HG02884 (cell line): ENCODE measurements around the gene ENTPD7.

Experiments used
- ATAC-seq: cut with Tn5 transposase; IDR thresholded peaks from one replicate; pipeline ENCODE4 v1.9.1; 2021; ENCODE audit warnings: mild to moderate bottlenecking, moderate library complexity; ENCODE audit not compliant: unreplicated experiment

Gene ENTPD7

DNA sequence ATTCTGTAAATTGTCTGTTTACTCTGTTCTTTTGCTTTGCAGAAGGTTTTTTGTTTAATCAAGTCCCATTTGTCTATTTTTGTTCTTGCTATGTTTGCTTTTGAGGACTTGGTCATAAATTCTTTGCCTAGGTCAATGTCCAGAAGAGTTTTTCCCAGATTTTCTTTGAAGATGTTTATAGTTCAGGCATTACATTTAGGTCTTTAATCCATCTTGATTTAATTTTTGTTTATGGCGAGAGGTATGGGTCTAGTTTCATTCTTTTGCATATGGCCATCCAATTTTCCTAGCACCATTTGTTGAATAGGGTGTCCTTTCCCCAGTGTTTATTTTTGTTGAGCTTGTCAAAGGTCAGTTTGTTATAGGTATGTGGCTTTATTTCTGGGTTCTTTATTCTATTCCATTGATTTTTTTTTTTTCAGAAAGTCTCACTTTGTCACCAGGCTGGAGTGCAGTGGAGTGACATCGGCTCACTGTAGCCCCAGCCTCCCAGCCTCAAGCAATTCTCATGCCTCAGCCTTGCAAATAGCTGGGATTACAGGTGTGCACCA is 11.6 kb upstream of the ENTPD7 start:
- no peak for ATAC-seq

- no peak for ATAC-seq
These were observed 10.6 kb upstream of the ENTPD7 start for GRCh38 chr10:99648717-99649116.

DNA sequence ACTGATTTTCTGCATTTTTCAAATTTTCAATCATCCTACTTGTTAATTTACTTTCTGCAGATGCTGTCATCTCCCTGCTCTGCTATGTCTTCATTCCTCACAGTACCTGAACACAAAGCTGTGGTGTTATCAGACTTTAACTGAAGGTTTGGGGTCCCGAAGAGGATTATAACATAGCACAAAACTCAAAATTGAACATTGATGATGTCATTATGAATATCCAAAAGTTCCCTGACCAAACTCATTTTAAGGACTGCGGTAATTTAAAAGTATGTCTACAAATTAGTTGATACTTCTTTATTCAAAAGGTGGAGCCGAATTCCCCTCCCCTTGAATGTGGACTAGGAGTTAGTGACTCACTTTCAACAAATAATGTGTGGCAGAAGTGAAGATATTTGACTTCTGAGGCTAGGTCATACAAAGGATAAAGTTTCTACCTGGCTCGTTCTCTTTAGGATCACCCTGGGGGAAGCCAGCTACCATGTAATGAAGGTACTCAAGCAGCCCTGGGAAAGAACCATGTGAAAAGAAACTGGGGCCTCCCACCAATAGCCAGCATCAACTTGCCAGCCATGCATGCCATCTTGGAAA is 6.4 kb upstream of the ENTPD7 start:
- no peak for ATAC-seq

DNA sequence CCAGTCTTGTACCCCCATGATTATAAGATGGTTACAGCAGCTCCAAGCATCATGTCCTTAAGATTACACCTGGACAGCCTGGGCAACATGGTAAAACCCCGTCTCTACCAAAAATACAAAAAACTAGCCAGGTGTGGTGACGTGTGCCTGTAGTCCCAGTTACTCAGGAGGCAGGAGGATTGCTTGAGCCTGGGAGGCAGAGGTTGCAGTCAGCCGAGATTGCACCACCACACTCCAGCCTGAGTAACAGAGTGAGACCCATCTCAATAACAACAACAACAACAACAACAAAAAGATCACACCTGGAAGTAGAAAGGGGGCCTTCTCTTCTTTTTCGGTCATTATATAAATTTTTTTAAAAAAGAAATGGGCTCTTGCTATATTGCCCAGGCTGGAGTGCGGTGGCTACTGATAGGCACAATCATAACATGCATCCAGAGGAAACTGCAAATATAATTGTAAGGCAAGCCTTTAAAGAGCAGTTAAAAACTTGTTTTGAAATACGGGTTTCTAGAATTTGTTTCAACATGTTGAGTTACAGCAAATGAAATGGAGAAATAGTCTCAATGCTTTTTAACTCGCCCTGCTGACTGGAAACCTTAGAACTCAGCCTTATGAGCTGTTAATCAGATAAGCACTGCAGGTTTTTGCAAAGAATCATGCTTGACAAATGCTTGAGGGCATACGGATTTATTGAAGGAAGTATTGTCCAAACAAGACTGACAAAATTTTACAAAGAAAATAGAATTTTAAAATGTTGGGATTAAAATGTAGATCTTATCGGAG is 4.7 kb upstream of the ENTPD7 start:
- ATAC-seq = no peak

DNA sequence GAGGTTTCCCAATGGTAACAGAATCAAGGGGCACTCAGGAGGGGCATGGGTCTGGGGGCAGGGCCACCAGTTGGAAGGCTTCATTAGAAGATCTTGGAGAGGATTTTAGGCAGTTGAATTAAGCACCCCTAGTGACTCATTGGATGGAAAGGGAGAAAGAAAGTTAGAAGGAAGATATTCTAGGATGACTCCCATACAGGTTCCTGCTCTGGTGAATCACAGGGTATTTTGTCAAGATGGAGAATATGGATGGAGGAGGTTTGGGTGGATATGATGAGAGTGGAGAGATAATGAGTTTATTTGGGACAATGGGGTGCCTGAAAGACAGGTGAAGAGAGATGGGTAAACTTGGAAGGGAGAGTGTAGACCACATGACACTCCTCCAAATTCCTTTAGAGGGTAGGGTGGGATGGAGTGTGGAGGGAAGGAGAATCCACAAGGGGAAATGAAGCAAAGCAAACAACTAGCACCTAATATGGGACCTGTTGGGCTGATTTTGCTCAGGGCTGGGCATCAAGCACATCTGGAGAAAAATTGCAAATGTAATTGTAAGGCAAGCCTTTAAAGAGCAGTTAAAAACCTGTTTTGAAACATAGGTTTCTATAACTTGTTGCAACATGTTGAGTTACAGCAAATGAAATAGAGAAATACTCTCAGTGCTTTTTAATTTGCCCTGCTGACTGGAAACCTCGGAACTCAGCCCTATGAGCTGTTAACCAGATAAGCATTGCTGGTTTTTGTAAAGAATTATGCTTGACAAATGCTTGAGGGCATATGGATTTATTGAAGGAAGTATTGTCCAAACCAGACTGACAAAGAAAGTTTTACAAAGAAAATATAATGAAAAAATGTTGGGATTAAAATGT is 2.9 kb upstream of the ENTPD7 start:
- ATAC-seq = no peak

DNA sequence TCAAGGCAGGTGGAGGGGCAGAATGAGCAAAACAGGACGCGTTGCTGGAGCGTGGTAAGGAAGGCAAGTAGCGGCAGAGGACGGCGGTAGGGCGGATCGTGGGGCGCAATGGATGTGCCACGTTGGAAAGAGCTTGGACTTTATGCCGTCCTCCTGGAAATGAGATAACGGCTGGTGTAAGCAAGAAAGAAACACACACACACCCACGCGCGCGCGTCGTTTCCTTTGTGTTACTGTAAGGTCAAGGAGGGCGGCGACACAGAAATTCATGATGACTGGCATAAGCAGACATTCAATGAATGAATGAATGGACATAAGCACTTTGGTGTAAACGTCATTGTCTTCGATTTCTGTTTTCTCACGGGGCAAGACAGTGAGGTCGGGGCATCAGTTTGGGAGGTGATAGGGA is 683 bp upstream of the ENTPD7 start:
- no peak for ATAC-seq

GRCh38 chr10:99659868-99660366 is 608 bp downstream of the ENTPD7 start:
- no peak for ATAC-seq

DNA sequence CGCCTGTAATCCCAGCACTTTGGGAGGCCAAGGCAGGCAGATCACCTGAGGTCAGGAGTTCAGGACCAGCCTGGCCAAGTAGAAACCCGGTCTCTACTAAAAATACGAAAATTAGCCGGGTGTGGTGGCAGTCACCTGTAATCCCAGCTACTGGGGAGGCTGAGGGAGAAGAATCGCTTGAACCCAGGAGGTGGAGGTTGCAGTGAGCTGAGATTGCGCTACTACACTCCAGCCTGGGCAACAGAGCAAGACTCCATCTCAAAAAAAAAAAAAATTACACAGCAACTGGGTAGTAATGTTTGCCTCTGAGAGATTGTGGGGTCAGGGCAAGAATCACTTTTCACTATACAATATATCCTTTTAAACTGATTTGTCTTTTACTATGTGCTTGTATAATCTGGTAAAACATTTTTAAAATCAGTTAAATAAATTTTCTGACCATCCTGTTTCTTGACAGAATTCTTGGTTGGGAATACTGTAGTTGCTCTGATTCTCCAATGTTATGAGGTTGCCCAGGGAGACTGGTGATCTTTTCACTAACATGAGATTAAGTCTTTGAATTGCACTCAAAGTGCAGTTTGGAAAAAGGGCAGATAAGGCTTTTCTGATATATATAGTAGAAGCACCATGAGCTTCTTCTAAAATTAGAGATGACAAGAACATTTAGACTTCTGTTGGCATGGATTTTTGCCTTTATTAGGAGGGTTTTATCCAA is 1.5 kb downstream of the ENTPD7 start:
- ATAC-seq = no peak

DNA sequence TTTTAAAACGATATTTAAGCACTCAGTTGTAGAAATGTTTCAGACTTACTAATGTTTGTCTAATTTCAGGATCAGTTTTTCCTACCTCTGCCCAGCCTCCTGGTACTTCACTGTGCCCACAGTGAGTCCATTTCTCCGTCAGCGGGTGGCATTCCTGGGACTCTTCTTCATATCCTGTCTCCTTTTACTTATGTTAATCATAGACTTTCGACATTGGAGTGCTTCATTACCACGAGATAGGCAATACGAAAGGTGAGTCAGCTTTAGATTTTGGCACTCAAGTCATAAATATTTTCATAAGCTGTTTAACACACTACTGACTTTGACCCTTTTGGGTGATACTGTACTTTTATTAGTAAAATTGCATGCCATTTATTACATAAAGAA is 2.1 kb downstream of the ENTPD7 start:
- no peak for ATAC-seq

- no peak for ATAC-seq
These were observed 6.0 kb downstream of the ENTPD7 start for GRCh38 chr10:99665304-99665703.

DNA sequence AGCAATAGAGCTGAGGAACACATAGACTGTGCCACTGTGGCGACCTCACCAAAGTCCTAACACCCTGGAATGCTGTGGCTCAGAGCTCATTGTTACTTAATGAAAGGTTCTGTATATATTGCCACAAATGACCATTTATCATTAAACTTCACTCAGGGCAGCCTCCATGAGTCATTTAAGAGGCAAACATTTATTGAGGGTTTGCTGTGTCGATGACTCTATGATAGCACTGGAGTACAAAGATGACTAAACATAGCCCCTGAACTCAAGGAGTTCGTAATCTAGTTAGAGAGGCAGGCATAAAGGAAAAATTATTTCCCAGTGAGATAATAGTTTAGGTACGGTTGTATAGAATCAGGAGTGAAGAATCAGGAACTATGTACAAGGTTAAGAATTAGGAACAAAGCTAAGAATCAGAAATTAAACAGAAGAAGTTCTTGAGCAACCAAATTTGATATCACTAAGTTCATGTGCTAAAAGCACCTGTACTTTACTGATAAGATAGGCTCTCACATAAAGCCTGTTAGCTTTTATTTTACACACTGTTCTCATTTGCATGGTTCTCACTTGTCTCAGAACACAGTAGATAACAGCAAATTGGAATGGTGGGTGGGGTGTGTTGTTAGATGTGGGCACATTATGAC is 7.9 kb downstream of the ENTPD7 start:
- no peak for ATAC-seq

DNA sequence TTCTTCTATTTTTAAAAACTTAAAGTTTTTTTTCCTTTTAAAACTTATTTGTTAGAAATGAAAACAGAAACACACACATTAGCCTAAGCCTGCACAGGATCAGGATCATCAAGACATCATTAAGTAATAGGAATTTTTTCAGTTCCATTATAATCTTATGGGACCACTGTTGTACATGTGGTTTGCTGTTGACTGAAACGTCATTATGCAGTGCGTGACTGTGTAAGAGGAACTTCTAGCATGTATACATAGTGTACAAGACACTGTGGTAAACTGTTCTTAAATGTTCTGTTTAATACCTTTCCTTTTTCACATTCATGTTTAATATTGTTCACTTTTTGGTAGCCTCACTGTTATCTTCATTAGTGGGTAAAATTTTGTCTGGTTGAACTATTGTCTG is 12.1 kb downstream of the ENTPD7 start:
- no peak for ATAC-seq

GRCh38 chr10:99672884-99673283 is 13.6 kb downstream of the ENTPD7 start:
- ATAC-seq = no peak

GRCh38 chr10:99673492-99673891 is 14.2 kb downstream of the ENTPD7 start:
- ATAC-seq = no peak

- no peak for ATAC-seq
These were observed 15.5 kb downstream of the ENTPD7 start for GRCh38 chr10:99674762-99675161.

- ATAC-seq = no peak
These were observed 17.1 kb downstream of the ENTPD7 start for GRCh38 chr10:99676426-99676825.

DNA sequence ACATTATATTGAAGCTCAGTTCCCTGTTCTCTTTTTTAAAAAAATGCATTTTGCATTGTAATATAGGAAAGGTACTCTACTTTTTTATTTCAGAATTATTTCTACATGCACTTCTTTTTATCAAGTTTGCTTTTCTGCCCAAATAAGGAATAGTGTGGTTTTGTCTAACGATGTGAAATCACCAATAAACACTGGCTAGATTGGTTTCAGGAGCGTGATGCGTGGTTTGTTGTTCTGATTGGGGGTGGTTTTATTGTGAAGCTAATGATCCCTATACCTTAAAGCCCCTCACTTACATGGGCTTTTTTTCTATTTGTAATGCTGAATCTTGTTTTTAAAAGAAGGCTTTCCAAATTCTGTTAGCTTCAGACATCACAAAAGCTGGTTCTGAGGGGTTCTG is 17.6 kb downstream of the ENTPD7 start:
- ATAC-seq = no peak

GRCh38 chr10:99678921-99679320 is 19.6 kb downstream of the ENTPD7 start:
- ATAC-seq = no peak

DNA sequence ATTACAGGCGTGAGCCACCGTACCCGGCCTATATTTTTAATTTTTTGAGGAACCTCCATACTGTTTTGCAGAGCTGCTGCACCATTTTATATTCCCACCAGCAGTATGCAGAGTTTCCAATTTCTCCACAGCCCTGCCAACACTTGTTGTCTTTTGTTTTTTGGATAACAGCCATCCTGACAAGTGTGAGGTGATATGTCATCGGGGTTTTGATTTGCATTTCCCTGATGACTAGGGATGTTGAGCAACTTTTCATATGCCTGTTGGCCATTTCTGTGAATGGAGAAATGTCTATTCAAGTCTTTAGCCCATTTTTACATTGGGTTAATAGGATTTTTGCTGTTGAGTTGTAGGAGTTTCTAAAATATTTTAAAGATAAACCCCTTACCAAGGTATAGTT is 22.2 kb downstream of the ENTPD7 start:
- ATAC-seq = no peak

GRCh38 chr10:99682032-99682431 is 22.7 kb downstream of the ENTPD7 start:
- ATAC-seq = no peak
